Activated T-cell treated with anti-CD3 and anti-CD28 coated beads for 4 hours (primary cell): ENCODE data around the gene KLHL22.
"Not testable (repeated sequence)": the region's sequence is repeated elsewhere in the genome, so short reads cannot be mapped to it uniquely, and the experiment has no call there.

Experiments used
- DNase-seq: peaks from one replicate; pipeline ENCODE4 v3.0.0-alpha.2; 2020

Gene KLHL22

GRCh38 chr22:20494978-20495860 is at the start of gene KLHL22:
TSS of gene KLHL22 (minus strand) at chr22:20495795. CDS start at chr22:20489211, 6,584 bp downstream.
- DNase-seq, result no peak

GRCh38 chr22:20545318-20545634 is 49.7 kb upstream of the KLHL22 start:
- not testable (repeated sequence) for DNase-seq

- no peak for DNase-seq
Observed at GRCh38 chr22:20542736-20543135, 47.1 kb upstream of the KLHL22 start.

GRCh38 chr22:20542055-20542454 is 46.5 kb upstream of the KLHL22 start:
- DNase-seq, result no peak

GRCh38 chr22:20538875-20539274 is 43.3 kb upstream of the KLHL22 start:
- not testable (repeated sequence) for DNase-seq

- DNase-seq, result no peak
Observed at GRCh38 chr22:20537983-20538382, 42.4 kb upstream of the KLHL22 start.

GRCh38 chr22:20537325-20537756 is 41.7 kb upstream of the KLHL22 start:
- no peak for DNase-seq

GRCh38 chr22:20536590-20537324 is 41.2 kb upstream of the KLHL22 start:
- no peak for DNase-seq

- no peak for DNase-seq
Observed at GRCh38 chr22:20533879-20534265, 38.3 kb upstream of the KLHL22 start.

GRCh38 chr22:20533095-20533878 is 37.7 kb upstream of the KLHL22 start:
- DNase-seq, result no peak

- no peak for DNase-seq
Observed at GRCh38 chr22:20532256-20532993, 36.8 kb upstream of the KLHL22 start.

GRCh38 chr22:20531404-20532201 is 36.0 kb upstream of the KLHL22 start:
- DNase-seq, result no peak

- DNase-seq, result no peak
Observed at GRCh38 chr22:20531154-20531403, 35.5 kb upstream of the KLHL22 start.

GRCh38 chr22:20530368-20531153 is 35.0 kb upstream of the KLHL22 start:
- no peak for DNase-seq

- no peak for DNase-seq
Observed at GRCh38 chr22:20528405-20528978, 32.9 kb upstream of the KLHL22 start.

- DNase-seq, result no peak
Observed at GRCh38 chr22:20526628-20527355, 31.2 kb upstream of the KLHL22 start.

GRCh38 chr22:20526305-20526627 is 30.7 kb upstream of the KLHL22 start:
- no peak for DNase-seq

GRCh38 chr22:20525048-20525447 is 29.5 kb upstream of the KLHL22 start:
- DNase-seq, result no peak

GRCh38 chr22:20524004-20524481 is 28.4 kb upstream of the KLHL22 start:
- no peak for DNase-seq
